ENCODE data around the gene LARGE1. TPM values are rescaled to one million over a fixed set of nuclear protein-coding genes. Genes with fewer than 3 reads are reported as not detected.

Gene LARGE1
- total and polyA plus RNA-seq, 9 of the 15 experiments (the other 6 are each of a cell fraction or from before 2014, with no cell fraction given): 0.01 to 0.66 (median 0.14) TPM; not detected in 2

GRCh38 chr22:33896575-33897447 is 23.5 kb downstream of the LARGE1 start:
- H3K4me2 ChIP-seq (ENCODE audit: insufficient read depth, low read length): no peak overlapping the region
- CTCF ChIA-PET (ENCODE audit: low intra/inter-chr PET ratio): no interaction called here
- H3K79me2 ChIP-seq (ENCODE audit: control insufficient read depth, insufficient read depth, low read length): no peaks in the 10 kb centered on the region
- H3K9me3 ChIP-seq (replicated peaks; ENCODE audit: control insufficient read depth, insufficient read depth, low read depth, low read length): no peaks in the 10 kb centered on the region
- no peak overlapping the region for H3K4me3 ChIP-seq
- no peaks in the 10 kb centered on the region for H3K4me1 ChIP-seq (replicated peaks in 1 of 2; ENCODE audit: control insufficient read depth in 2 of 2, insufficient read depth in 2 of 2, low read length in 2 of 2)
- BruUV-seq (replicated peaks): no TSS peak
- H3K36me3 ChIP-seq (ENCODE audit: control insufficient read depth, insufficient read depth, low read length): no peaks in the 10 kb centered on the region
- H4K20me1 ChIP-seq (replicated peaks; ENCODE audit: control insufficient read depth, insufficient read depth, low read length): no peaks in the 10 kb centered on the region
- in situ Hi-C loops (cut with MboI): no loop called here
- no peak for FAIRE-seq
- POLR2A ChIA-PET: no interaction called here
- no peak overlapping the region for H2AFZ ChIP-seq (ENCODE audit: low read depth, low read length)
- WGBS (ENCODE audit: insufficient coverage, low coverage, missing lambda C conversion rate): 0% methylated on average over 11 of the region's 12 CpGs
- H3K9ac ChIP-seq (ENCODE audit: insufficient read depth in 1 of 2, low read depth in 2 of 2, low read length in 2 of 2): no peak overlapping the region
- no peak for DNase-seq (ENCODE audit: extremely low read depth in 1 of 4, low spot score in 3 of 4)
- no peak for ATAC-seq
- no peak overlapping the region for H3K27ac ChIP-seq (ENCODE audit: extremely low read depth, low read depth, low read length)
- intact Hi-C loops (cut with micrococcal nuclease): no loop called here
- TF ChIP-seq ARID1B (IDR thresholded peaks at IDR 0.05) (no peak), FOSL1 (tag; conservative IDR thresholded peaks at IDR 0.05) (no peak), CC2D1A (IDR thresholded peaks at IDR 0.05) (no peak), DMBX1 (CRISPR knock-in tag; IDR thresholded peaks at IDR 0.05; ENCODE audit: borderline replicate concordance) (no peak), CEBPZ (IDR thresholded peaks at IDR 0.05; ENCODE audit: borderline replicate concordance, low read depth, low read length) (no peak), USF1 (CRISPR knock-in tag; IDR thresholded peaks at IDR 0.05) (no peak), GTF2F1 (IDR thresholded peaks at IDR 0.05; ENCODE audit: low read depth, low read length) (no peak), RBFOX2 (IDR thresholded peaks at IDR 0.05; ENCODE audit: low read depth, low read length) (no peak), PHB2 (IDR thresholded peaks at IDR 0.05; ENCODE audit: low read depth) (no peak), ATF3 (IDR thresholded peaks at IDR 0.05) (no peak), ATF3 (CRISPR knock-in tag; conservative IDR thresholded peaks at IDR 0.05) (no peak), HDGF (IDR thresholded peaks at IDR 0.05) (no peak), BMI1 (IDR thresholded peaks at IDR 0.05; ENCODE audit: low read length) (no peak), MCM5 (IDR thresholded peaks at IDR 0.05; ENCODE audit: low read depth) (no peak), SMARCA4 (IDR thresholded peaks at IDR 0.05) (no peak), GABPB2 (CRISPR knock-in tag; conservative IDR thresholded peaks at IDR 0.05) (no peak), ZBTB2 (IDR thresholded peaks at IDR 0.05) (no peak)
- no peaks in the 10 kb centered on the region for H3K9me1 ChIP-seq (ENCODE audit: control insufficient read depth, insufficient read depth, low read length)
- no peaks in the 10 kb centered on the region for H3K27me3 ChIP-seq (ENCODE audit: control insufficient read depth in 2 of 2, insufficient read depth in 2 of 2, low read length in 2 of 2)

All from K562 (cell line).